K562 (cell line): ENCODE data around the gene ARID3A. TPM values are rescaled to one million over a fixed set of nuclear protein-coding genes. Genes with fewer than 3 reads are reported as not detected.

Experiments
- ATAC-seq: fragments of 200-7000 bp; cut with Tn5 transposase; 3 replicates; pipeline ENCODE4 v1.9.1; 2020; ENCODE audit warnings: moderate library complexity
- BruUV-seq: library from RNA; stranded (reverse); fragments of 400-500 nt; replicated peaks from 2 replicates; lab custom pipeline; 2021; lab: Mats Ljungman, UMichigan
- CTCF ChIA-PET: fragments of 300-600 bp; formaldehyde crosslinking; extraction: SDS; loops from one replicate; lab custom pipeline; 2021; ENCODE audit warnings: low intra/inter-chr PET ratio; lab: Yijun Ruan, JAX
- POLR2A ChIA-PET: fragments of 300-600, 350-650 bp; sonication (Branson Sonifier 250); formaldehyde crosslinking; extraction: SDS; loops from one replicate; lab custom pipeline; 2021; ENCODE audit warnings: antibody characterized with exemption, inconsistent platforms; lab: Yijun Ruan, JAX
- DNase-seq, 4 experiments: peaks; one replicate each; pipeline versions ENCODE4 v3.0.0 to v3.0.0-alpha.2; 2011 to 2018; ENCODE audit warnings: low spot score in 3 of 4, mixed read lengths in 3 of 4; ENCODE audit errors: extremely low read depth in 1 of 4
- FAIRE-seq: peaks from 2 replicates; lab custom pipeline; 2011; peaks lifted over from hg19 to GRCh38; lab: Jason Lieb, UNC
- H2AFZ ChIP-seq: 2 replicates; pipeline ENCODE4 v1.6.0; 2011; ENCODE audit warnings: low read depth, low read length, control low read depth, inconsistent platforms
- H3K27ac ChIP-seq: fragments of 200-600 bp; 3 replicates; pipeline ENCODE4 v1.8.0; 2011; ENCODE audit warnings: low read depth, mild to moderate bottlenecking, control low read depth, inconsistent platforms, low read length, moderate library complexity, mixed read lengths; ENCODE audit errors: extremely low read depth
- H3K27me3 ChIP-seq, 2 experiments: fragments of 300-600 bp in 1 of 2; 2 replicates in 1 of 2; 3 replicates in 1 of 2; pipeline versions ENCODE4 v1.6.0 to v1.8.0; 2011; ENCODE audit warnings: inconsistent platforms in 2 of 2, low read length in 2 of 2, mild to moderate bottlenecking in 1 of 2, mixed read lengths in 1 of 2, moderate library complexity in 1 of 2; ENCODE audit not compliant: control insufficient read depth in 2 of 2, insufficient read depth in 2 of 2
- H3K36me3 ChIP-seq: fragments of 300-600 bp; 3 replicates; pipeline ENCODE4 v1.8.0; 2011; ENCODE audit warnings: mild to moderate bottlenecking, low read length, inconsistent platforms; ENCODE audit not compliant: control insufficient read depth, insufficient read depth
- H3K4me1 ChIP-seq, 2 experiments: fragments of 200-600 bp in 1 of 2; replicated peaks in 1 of 2; 2 replicates in 1 of 2; 3 replicates in 1 of 2; pipeline versions ENCODE4 v1.5.1 to v1.8.0; 2011; ENCODE audit warnings: inconsistent platforms in 2 of 2, low read length in 2 of 2, mild to moderate bottlenecking in 1 of 2, mixed read lengths in 1 of 2, moderate library complexity in 1 of 2; ENCODE audit not compliant: control insufficient read depth in 2 of 2, insufficient read depth in 2 of 2
- H3K4me2 ChIP-seq: 2 replicates; pipeline ENCODE4 v1.6.1; 2011; ENCODE audit warnings: low read length, control low read depth, inconsistent platforms, mixed read lengths; ENCODE audit not compliant: insufficient read depth
- H3K4me3 ChIP-seq: fragments of 200-600 bp; sonication (generic), shearing (Covaris generic); 2 replicates; pipeline ENCODE4 v1.5.1; 2016; ENCODE audit warnings: control low read depth, inconsistent platforms
- H3K79me2 ChIP-seq: fragments of 200-600 bp; 3 replicates; pipeline ENCODE4 v1.8.0; 2011; ENCODE audit warnings: low read length, inconsistent platforms; ENCODE audit not compliant: control insufficient read depth, insufficient read depth
- H3K9ac ChIP-seq, 2 experiments: 2 replicates each; pipeline versions ENCODE4 v1.6.0 to v1.6.1; 2011; ENCODE audit warnings: low read depth in 2 of 2, low read length in 2 of 2, control low read depth in 1 of 2, inconsistent platforms in 1 of 2, mild to moderate bottlenecking in 1 of 2, mixed read lengths in 1 of 2; ENCODE audit not compliant: insufficient read depth in 1 of 2
- H3K9me1 ChIP-seq: one replicate; pipeline ENCODE4 v1.6.0; 2011; ENCODE audit warnings: inconsistent platforms, mild to moderate bottlenecking, low read length, moderate library complexity; ENCODE audit not compliant: control insufficient read depth, insufficient read depth
- H3K9me3 ChIP-seq: replicated peaks from 2 replicates; pipeline ENCODE4 v1.5.1; 2011; ENCODE audit warnings: low read depth, low read length, inconsistent platforms; ENCODE audit not compliant: control insufficient read depth, insufficient read depth
- H4K20me1 ChIP-seq: replicated peaks from 2 replicates; pipeline ENCODE4 v1.6.1; 2011; ENCODE audit warnings: low read length, inconsistent platforms, mixed read lengths; ENCODE audit not compliant: control insufficient read depth, insufficient read depth
- CHAMP1 ChIP-seq: fragments of 450-650 bp; IDR thresholded peaks from 2 replicates; pipeline ENCODE4 v1.6.1; 2016; ENCODE audit warnings: mild to moderate bottlenecking
- CTBP1 ChIP-seq: fragments of 450-650 bp; IDR thresholded peaks from 2 replicates; pipeline ENCODE4 v1.6.1; 2016; ENCODE audit warnings: borderline replicate concordance
- ETV6 ChIP-seq, 3 experiments: fragments of 150-350 bp in 1 of 3; sonication (generic) in 1 of 3; formaldehyde crosslinking in 1 of 3; IDR thresholded peaks; 2 replicates each; pipeline versions ENCODE4 v1.6.1 to v1.8.0; 2014 to 2022; ENCODE audit warnings: borderline replicate concordance in 2 of 3, low read depth in 2 of 3, antibody characterized with exemption in 1 of 3, low read length in 1 of 3, mild to moderate bottlenecking in 1 of 3, missing genetic modification reagents in 1 of 3
- FOXK1 ChIP-seq: sonication (generic); formaldehyde crosslinking; IDR thresholded peaks from 2 replicates; pipeline ENCODE4 v1.8.0; 2022; ENCODE audit warnings: missing genetic modification reagents, mild to moderate bottlenecking, borderline replicate concordance
- MAX ChIP-seq: sonication (generic); formaldehyde crosslinking; IDR thresholded peaks from 2 replicates; pipeline ENCODE4 v1.9.0; 2022; ENCODE audit warnings: mild to moderate bottlenecking, missing genetic modification reagents
- POLR2A ChIP-seq: fragments of 450-650 bp; conservative IDR thresholded peaks from 2 replicates; pipeline ENCODE4 v1.6.1; 2016
- POLR3G ChIP-seq: IDR thresholded peaks from 2 replicates; pipeline ENCODE4 v1.6.1; 2011; ENCODE audit not compliant: insufficient read length, insufficient replicate concordance; ENCODE audit errors: extremely low read depth
- PREB ChIP-seq: sonication (generic); formaldehyde crosslinking; IDR thresholded peaks from 2 replicates; pipeline ENCODE4 v1.8.1; 2023; ENCODE audit warnings: mild to moderate bottlenecking, missing genetic modification reagents
- SMARCA4 ChIP-seq: fragments of 450-650 bp; IDR thresholded peaks from 2 replicates; pipeline ENCODE4 v1.6.1; 2016
- THAP12 ChIP-seq: fragments of 250-450 bp; sonication (Bioruptor Pico); IDR thresholded peaks from 2 replicates; pipeline ENCODE4 v1.9.0; 2021; ENCODE audit warnings: mild to moderate bottlenecking, inconsistent platforms
- ZBTB33 ChIP-seq: sonication (generic); formaldehyde crosslinking; IDR thresholded peaks from 2 replicates; pipeline ENCODE4 v1.8.1; 2023; ENCODE audit warnings: mild to moderate bottlenecking, missing genetic modification reagents
- ZBTB7A ChIP-seq: IDR thresholded peaks from 2 replicates; pipeline ENCODE4 v1.6.1; 2011; ENCODE audit warnings: low read depth, mild to moderate bottlenecking, low read length, moderate library complexity, borderline replicate concordance; ENCODE audit not compliant: control insufficient read depth
- WGBS: fragments of 100-300 bp; shearing (Covaris generic); methylation state at CpG from one replicate; pipeline ENCODE4 v1.1.6; 2016; ENCODE audit warnings: low coverage, mixed read lengths; ENCODE audit not compliant: insufficient coverage; ENCODE audit errors: missing lambda C conversion rate; 5-methylcytosine and 5-hydroxymethylcytosine counted together
- in situ Hi-C: fragments of 300-500 bp; cut with MboI; formaldehyde crosslinking; loops from 4 replicates; pipeline ENCODE4 v1.15.0; 2018; ENCODE audit warnings: inconsistent platforms, mixed read lengths
- intact Hi-C: fragments of 100-400 bp; cut with micrococcal nuclease; formaldehyde crosslinking; loops from 2 replicates; pipeline ENCODE4 v1.14.2; 2022
- polyA plus RNA-seq, 8 experiments: library from polyadenylated mRNA; depleted of rRNA in 4 of 8; stranded (reverse) in 5 of 8; unstranded in 3 of 8; fragments of >200 nt; fragmentation: Nextera tagmentation in 2 of 8; fragmentation: Illumina TruSeq in 1 of 8; extraction: Ambion mirVana in 2 of 8; extraction: Trizol in 1 of 8; gene quantifications; 2 replicates each; pipeline versions ENCODE4 v1.2.1 to v1.2.3, GENCODE V29; 2011 to 2014; ENCODE audit warnings: inconsistent platforms in 1 of 8, missing spikeins in 1 of 8
- total RNA-seq, 7 experiments: library from RNA; depleted of rRNA in 6 of 7; stranded (reverse); fragments of >200 nt in 6 of 7; fragmentation: Illumina TruSeq in 2 of 7; extraction: Trizol in 2 of 7; gene quantifications; 2 replicates each; pipeline versions ENCODE4 v1.2.1 to v1.2.3, GENCODE V29; 2011 to 2021; ENCODE audit warnings: low replicate concordance in 1 of 7

ARID3A gene
- total and polyA plus RNA-seq, 9 of the 15 experiments (the other 6 are each of a cell fraction or from before 2014, with no cell fraction given) = 1.4 to 118 (median 31.2) TPM

- H3K27ac ChIP-seq = no peak overlapping the region
- peak; percentile 14; the same call in 1 of the 3 replicates for ATAC-seq
- POLR2A ChIA-PET = interaction anchor here (1.4 kb wide), 1 partner anchor 280 kb away, joined by 4 read pairs; the partner anchor contains the start of gene CIRBP
- CTCF ChIA-PET = no interaction called here
- in situ Hi-C loops = loop anchor here (5.0 kb wide), 1 partner anchor 227 kb away; no protein-coding TSS in a partner anchor
- peaks cover 7 to 79% of the 10 kb centered on the region in 2 experiments; a peak in 4 of 5 replicates for H3K4me1 ChIP-seq
- peaks cover 3% of the 10 kb centered on the region for H3K9me1 ChIP-seq
- BruUV-seq = no TSS peak
- H4K20me1 ChIP-seq = no peaks in the 10 kb centered on the region
- WGBS = 85% methylated on average over 19 of the region's 25 CpGs
- no peaks in the 10 kb centered on the region for H3K27me3 ChIP-seq
- H3K36me3 ChIP-seq = peaks cover 84% of the 10 kb centered on the region; the same call in 2 of the 3 replicates
- intact Hi-C loops = no loop called here
- H2AFZ ChIP-seq = no peak overlapping the region
- no peak overlapping the region for H3K4me3 ChIP-seq
- no peaks in the 10 kb centered on the region for H3K9me3 ChIP-seq
- H3K4me2 ChIP-seq = no peak overlapping the region
- no peak overlapping the region for H3K9ac ChIP-seq
- peaks cover 15% of the 10 kb centered on the region for H3K79me2 ChIP-seq
- no peak for DNase-seq
- FAIRE-seq = no peak
- TF ChIP-seq POLR2A = 0 out of 2 replicates have a peak, but pooled peaks have one; percentile 43
- no peak for TF ChIP-seq POLR3G
- no peak for TF ChIP-seq CTBP1
- TF ChIP-seq ZBTB33 (CRISPR knock-in tag) = peak; percentile 99
- TF ChIP-seq ETV6 (IDR thresholded peaks at IDR 0.05; ENCODE audit: borderline replicate concordance in 1 of 2, low read depth in 2 of 2, low read length in 1 of 2) = no peak
- TF ChIP-seq ETV6 (CRISPR knock-in tag; IDR thresholded peaks at IDR 0.05; ENCODE audit: borderline replicate concordance) = no peak
- TF ChIP-seq PREB (CRISPR knock-in tag) = no peak
- no peak for TF ChIP-seq CHAMP1
- no peak for TF ChIP-seq SMARCA4
- peak; percentile 66; the same call in 1 of the 2 replicates for TF ChIP-seq ZBTB7A
- 0 out of 2 replicates have a peak, but pooled peaks have one; percentile 22 for TF ChIP-seq MAX (CRISPR knock-in tag)
- no peak for TF ChIP-seq THAP12
- TF ChIP-seq FOXK1 = 0 out of 2 replicates have a peak, but pooled peaks have one; percentile 26
These were observed 63.7 kb downstream of the ARID3A start for GRCh38 chr19:989381-990081.
